Endothelial cell (in vitro differentiated cells): ENCODE measurements around the gene GIGYF1. TPM values are rescaled to one million over a fixed set of nuclear protein-coding genes. Genes with fewer than 3 reads are reported as not detected.

Experiments
- DNase-seq: peaks from one replicate; pipeline ENCODE4 v3.0.0; 2021; ENCODE audit warnings: low spot score
- H3K27ac Mint-ChIP-seq: one replicate; pipeline ENCODE4 v1.8.0; 2021; ENCODE audit warnings: mixed read lengths, inconsistent platforms; ENCODE audit not compliant: unreplicated experiment
- H3K27me3 Mint-ChIP-seq: one replicate; pipeline ENCODE4 v1.8.0; 2021; ENCODE audit warnings: mild to moderate bottlenecking, moderate library complexity, mixed read lengths, inconsistent platforms; ENCODE audit not compliant: unreplicated experiment
- H3K36me3 Mint-ChIP-seq: one replicate; pipeline ENCODE4 v1.8.0; 2021; ENCODE audit warnings: mild to moderate bottlenecking, low read depth, mixed read lengths, inconsistent platforms; ENCODE audit not compliant: unreplicated experiment
- H3K4me1 Mint-ChIP-seq: one replicate; pipeline ENCODE4 v1.8.0; 2021; ENCODE audit warnings: mild to moderate bottlenecking, mixed read lengths, inconsistent platforms; ENCODE audit not compliant: unreplicated experiment
- H3K4me3 Mint-ChIP-seq: one replicate; pipeline ENCODE4 v1.8.0; 2021; ENCODE audit warnings: mild to moderate bottlenecking, mixed read lengths, inconsistent platforms; ENCODE audit not compliant: unreplicated experiment
- H3K9me3 Mint-ChIP-seq: one replicate; pipeline ENCODE4 v1.8.0; 2021; ENCODE audit warnings: mixed read lengths, inconsistent platforms; ENCODE audit not compliant: unreplicated experiment
- CTCF ChIP-seq: fragments of 200-600 bp; sonication (generic); IDR thresholded peaks from one replicate; pipeline ENCODE4 v1.5.0; 2021; ENCODE audit warnings: antibody characterized with exemption; ENCODE audit not compliant: unreplicated experiment
- total RNA-seq: library from RNA; stranded (reverse); fragmentation: NEBNext Ultra II Directional; extraction: Animal tissue kit (Norgen Biotek cat#: 25700); gene quantifications from one replicate; pipeline ENCODE4 v1.2.1, GENCODE V29; 2021; ENCODE audit not compliant: unreplicated experiment

GIGYF1 gene
- total RNA-seq, 1 donor from 2014 or later, result 70.6 TPM

GRCh38 chr7:100654908-100655831 lies 38.9 kb downstream of the GIGYF1 start:
- no peak for DNase-seq
- no peaks in the 10 kb centered on the region for H3K36me3 Mint-ChIP-seq
- no peak overlapping the region for H3K27ac Mint-ChIP-seq
- no peak for TF ChIP-seq CTCF
- H3K4me3 Mint-ChIP-seq, result peak overlapping the region; percentile 57
- H3K27me3 Mint-ChIP-seq, result peaks cover 6% of the 10 kb centered on the region
- no peaks in the 10 kb centered on the region for H3K9me3 Mint-ChIP-seq
- no peaks in the 10 kb centered on the region for H3K4me1 Mint-ChIP-seq

- no peak overlapping the region for H3K27ac Mint-ChIP-seq
- H3K9me3 Mint-ChIP-seq, result no peaks in the 10 kb centered on the region
- no peak for DNase-seq
- no peaks in the 10 kb centered on the region for H3K36me3 Mint-ChIP-seq
- no peaks in the 10 kb centered on the region for H3K4me1 Mint-ChIP-seq
- no peak for TF ChIP-seq CTCF
- H3K27me3 Mint-ChIP-seq, result peaks cover 7% of the 10 kb centered on the region
- no peak overlapping the region for H3K4me3 Mint-ChIP-seq
Observed at GRCh38 chr7:100649826-100650565, 44.1 kb downstream of the GIGYF1 start.

GRCh38 chr7:100642534-100642907 lies 51.5 kb downstream of the GIGYF1 start:
- Mint-ChIP-seq H3K27ac (no peak overlapping the region), H3K36me3 (no peaks in the 10 kb centered on the region), H3K9me3 (no peaks in the 10 kb centered on the region), H3K4me3 (no peak overlapping the region), H3K4me1 (no peaks in the 10 kb centered on the region), H3K27me3 (no peaks in the 10 kb centered on the region)
- TF ChIP-seq CTCF, result no peak
- no peak for DNase-seq

GRCh38 chr7:100641860-100642533 lies 52.1 kb downstream of the GIGYF1 start:
- H3K4me3 Mint-ChIP-seq, result no peak overlapping the region
- no peaks in the 10 kb centered on the region for H3K9me3 Mint-ChIP-seq
- TF ChIP-seq CTCF, result no peak
- no peak overlapping the region for H3K27ac Mint-ChIP-seq
- DNase-seq, result no peak
- H3K4me1 Mint-ChIP-seq, result no peaks in the 10 kb centered on the region
- H3K27me3 Mint-ChIP-seq, result no peaks in the 10 kb centered on the region
- H3K36me3 Mint-ChIP-seq, result no peaks in the 10 kb centered on the region
